ENCODE results near the gene DDIT3.
"Not testable (repeated sequence)": the region's sequence is repeated elsewhere in the genome, so short reads cannot be mapped to it uniquely, and the experiment has no call there.

The DDIT3 gene

DNA sequence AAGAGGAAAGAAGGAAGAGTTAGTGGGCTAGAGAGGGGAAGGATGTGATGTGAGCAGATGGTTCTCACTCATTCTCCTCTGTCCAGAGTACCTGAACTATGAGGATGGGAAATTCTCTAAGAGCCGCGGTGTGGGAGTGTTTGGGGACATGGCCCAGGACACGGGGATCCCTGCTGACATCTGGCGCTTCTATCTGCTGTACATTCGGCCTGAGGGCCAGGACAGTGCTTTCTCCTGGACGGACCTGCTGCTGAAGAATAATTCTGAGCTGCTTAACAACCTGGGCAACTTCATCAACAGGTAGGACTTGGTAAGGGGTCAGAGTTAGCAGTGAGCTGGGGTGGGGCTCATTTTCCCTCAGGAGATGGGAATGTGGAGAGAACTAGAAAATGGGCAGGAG, 7.6 kb downstream of the DDIT3 start:
- DNase-seq (ENCODE audit: low read depth), result no peak
- no peak overlapping the region for H3K4me3 ChIP-seq (ENCODE audit: low read depth, low read length)
- TF ChIP-seq, protein P1, sequence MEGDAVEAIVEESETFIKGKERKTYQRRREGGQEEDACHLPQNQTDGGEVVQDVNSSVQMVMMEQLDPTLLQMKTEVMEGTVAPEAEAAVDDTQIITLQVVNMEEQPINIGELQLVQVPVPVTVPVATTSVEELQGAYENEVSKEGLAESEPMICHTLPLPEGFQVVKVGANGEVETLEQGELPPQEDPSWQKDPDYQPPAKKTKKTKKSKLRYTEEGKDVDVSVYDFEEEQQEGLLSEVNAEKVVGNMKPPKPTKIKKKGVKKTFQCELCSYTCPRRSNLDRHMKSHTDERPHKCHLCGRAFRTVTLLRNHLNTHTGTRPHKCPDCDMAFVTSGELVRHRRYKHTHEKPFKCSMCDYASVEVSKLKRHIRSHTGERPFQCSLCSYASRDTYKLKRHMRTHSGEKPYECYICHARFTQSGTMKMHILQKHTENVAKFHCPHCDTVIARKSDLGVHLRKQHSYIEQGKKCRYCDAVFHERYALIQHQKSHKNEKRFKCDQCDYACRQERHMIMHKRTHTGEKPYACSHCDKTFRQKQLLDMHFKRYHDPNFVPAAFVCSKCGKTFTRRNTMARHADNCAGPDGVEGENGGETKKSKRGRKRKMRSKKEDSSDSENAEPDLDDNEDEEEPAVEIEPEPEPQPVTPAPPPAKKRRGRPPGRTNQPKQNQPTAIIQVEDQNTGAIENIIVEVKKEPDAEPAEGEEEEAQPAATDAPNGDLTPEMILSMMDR (IDR thresholded peaks at IDR 0.05; ENCODE audit: insufficient read depth, low read depth, low read length, missing control alignments), result no peak

DNA sequence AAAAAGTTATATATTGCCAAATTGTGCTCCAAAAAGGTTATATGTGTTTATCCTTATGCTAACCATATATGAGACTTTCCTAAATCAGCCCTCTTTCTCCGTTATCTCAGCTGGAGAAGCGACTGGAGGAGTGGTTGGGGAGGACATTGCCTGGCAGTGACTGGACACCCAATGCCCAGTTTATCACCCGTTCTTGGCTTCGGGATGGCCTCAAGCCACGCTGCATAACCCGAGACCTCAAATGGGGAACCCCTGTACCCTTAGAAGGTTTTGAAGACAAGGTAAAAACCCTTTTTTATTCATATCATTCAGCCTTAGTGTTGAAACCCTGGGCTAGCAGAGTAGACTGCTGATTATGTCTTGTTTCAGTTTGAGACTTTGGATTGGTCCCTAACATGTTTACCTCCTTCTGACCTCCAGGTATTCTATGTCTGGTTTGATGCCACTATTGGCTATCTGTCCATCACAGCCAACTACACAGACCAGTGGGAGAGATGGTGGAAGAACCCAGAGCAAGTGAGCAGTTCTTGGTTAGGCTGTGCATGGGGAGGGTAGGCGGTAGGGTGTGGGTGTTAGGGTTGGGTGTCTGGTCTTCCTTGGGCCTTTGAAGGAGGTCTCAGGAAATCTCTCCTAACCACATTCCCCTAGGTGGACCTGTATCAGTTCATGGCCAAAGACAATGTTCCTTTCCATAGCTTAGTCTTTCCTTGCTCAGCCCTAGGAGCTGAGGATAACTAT, 8.6 kb downstream of the DDIT3 start:
- no peak overlapping the region for H3K4me3 ChIP-seq (ENCODE audit: low read depth, low read length)
- TF ChIP-seq, protein P1 (IDR thresholded peaks at IDR 0.05; ENCODE audit: insufficient read depth, low read depth, low read length, missing control alignments), result no peak
- DNase-seq (ENCODE audit: low read depth), result no peak

DNA sequence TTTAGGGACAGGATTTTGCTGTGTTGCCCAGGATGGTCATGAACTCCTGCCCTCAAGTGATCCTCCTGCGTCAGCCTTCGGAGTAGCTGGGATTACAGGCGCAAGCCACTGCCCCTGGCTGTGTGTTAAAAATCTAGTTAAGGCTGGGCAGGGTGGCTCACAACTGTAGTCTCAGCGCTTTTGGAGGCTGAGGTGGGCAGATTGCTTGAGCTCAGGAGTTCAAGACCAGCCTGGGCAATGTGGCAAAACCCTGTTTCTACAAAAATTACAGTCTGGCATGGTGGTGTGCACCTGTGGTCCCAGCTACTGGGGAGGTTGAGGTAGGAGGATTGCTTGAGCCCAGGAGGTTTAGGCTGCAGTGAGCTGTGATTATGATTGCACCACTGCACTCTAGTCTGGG, 9.2 kb downstream of the DDIT3 start:
- DNase-seq (ENCODE audit: low read depth), result no peak
- no peak overlapping the region for H3K4me3 ChIP-seq (ENCODE audit: low read depth, low read length)
- TF ChIP-seq, protein P1 (IDR thresholded peaks at IDR 0.05; ENCODE audit: insufficient read depth, low read depth, low read length, missing control alignments), result no peak

DNA sequence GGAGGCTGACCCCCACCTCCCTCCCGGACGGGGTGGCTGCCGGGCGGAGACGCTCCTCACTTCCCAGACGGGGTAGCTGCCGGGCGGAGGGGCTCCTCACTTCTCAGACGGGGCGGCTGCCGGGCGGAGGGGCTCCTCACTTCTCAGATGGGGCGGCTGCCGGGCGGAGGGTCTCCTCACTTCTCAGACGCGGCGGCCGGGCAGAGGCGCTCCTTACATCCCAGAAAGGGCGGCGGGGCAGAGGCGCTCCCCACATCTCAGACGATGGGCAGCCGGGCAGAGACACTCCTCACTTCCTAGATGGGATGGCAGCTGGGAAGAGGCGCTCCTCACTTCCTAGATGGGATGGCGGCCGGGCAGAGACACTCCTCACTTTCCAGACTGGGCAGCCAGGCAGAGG, 12.5 kb downstream of the DDIT3 start:
- H3K4me3 ChIP-seq (ENCODE audit: low read depth, low read length); DNase-seq (ENCODE audit: low read depth): not testable (repeated sequence)

DNA sequence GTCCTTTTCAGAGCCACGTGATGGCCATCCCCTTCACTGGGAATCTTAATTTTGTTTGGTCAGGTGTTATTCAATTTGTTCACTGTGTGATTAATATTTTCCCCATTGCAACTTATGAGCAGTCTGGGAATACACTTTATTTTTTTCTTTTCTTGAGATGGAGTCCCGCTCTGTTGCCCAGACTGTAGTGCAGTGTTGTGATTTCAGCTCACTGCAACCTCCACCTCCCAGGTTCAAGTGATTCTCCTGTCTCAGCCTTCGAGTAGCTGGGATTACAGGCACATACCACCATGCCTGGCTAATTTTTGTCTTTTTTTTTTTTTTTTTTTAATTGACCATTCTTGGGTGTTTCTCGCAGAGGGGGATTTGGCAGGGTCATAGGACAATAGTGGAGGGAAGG, 13.8 kb downstream of the DDIT3 start:
- not testable (repeated sequence) for DNase-seq (ENCODE audit: low read depth)

DNA sequence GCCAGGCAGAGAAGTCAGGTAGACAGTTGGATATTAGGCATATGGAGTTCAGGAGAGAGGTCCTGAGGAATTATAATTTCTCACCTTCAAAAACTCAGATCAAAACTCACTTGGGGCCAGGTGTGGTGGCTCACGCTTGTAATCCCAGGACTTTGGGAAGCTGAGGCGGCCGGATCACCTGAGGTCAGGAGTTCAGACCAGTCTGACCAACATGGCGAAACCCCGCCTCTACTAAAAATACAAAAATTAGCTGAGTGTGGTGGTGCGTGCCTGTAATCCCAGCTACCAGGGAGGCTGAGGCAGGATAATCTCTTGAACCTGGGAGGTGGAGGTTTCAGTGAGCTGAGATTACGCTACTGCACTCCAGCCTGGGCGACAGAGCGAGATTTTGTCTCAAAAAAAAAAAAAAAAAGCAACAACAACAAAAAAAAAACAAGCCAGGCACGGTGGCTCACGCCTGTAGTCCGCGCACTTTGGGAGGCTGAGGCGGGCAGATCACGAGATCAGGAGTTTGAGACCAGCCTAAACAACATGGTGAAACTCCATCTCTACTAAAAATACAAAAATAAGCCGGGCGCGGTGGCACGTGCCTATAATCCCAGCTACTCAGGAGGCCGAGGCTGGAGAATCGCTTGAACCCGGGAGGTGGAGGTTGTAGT, 17.9 kb downstream of the DDIT3 start:
- not testable (repeated sequence) for DNase-seq (ENCODE audit: low read depth); H3K4me3 ChIP-seq (ENCODE audit: low read depth, low read length)

More for the DNA sequence above, 13.8 kb downstream of the DDIT3 start:
- H3K4me3 ChIP-seq (ENCODE audit: low read depth, low read length), result not testable (repeated sequence)

DNA sequence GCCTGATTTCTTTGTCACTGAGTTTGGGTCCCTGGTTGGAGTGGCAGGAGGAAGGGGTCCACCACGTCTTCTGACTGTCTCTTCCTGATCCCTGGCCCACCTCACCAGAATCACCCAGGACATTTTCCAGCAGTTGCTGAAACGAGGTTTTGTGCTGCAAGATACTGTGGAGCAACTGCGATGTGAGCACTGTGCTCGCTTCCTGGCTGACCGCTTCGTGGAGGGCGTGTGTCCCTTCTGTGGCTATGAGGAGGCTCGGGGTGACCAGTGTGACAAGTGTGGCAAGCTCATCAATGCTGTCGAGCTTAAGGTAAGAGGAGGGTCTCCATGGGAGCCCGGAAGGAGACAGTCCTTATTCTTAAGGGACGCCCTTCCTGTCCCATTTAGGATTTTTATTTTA, 20.1 kb downstream of the DDIT3 start:
- TF ChIP-seq, protein P1 (IDR thresholded peaks at IDR 0.05; ENCODE audit: insufficient read depth, low read depth, low read length, missing control alignments), result no peak
- no peak for DNase-seq (ENCODE audit: low read depth)
- H3K4me3 ChIP-seq (ENCODE audit: low read depth, low read length), result no peak overlapping the region

DNA sequence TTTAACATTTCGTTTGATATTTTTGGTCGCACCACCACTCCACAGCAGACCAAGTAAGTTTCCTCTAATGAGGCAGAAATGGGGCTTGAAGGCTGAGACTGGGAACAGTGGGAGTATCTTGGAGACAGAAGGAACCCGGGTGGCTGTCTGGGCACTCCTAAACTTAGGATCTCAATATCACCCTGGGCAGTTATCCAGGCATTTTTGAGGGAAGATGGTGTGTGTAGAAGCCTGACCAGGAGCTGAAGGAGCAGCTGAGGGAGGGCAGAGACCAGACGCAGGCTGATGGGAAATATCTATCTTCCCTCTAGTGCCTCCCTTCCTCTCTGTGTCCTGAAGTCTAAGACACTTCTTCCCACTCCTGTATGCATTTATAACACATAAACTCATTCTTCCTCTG, 21.7 kb downstream of the DDIT3 start:
- TF ChIP-seq, protein P1 (IDR thresholded peaks at IDR 0.05; ENCODE audit: insufficient read depth, low read depth, low read length, missing control alignments), result no peak
- H3K4me3 ChIP-seq (ENCODE audit: low read depth, low read length), result no peak overlapping the region
- DNase-seq (ENCODE audit: low read depth), result no peak

Measured in GM12865 (cell line).